Heart left ventricle (tissue), 16 donors: ENCODE measurements around the gene NECTIN2. TPM values are rescaled to one million over a fixed set of nuclear protein-coding genes. Genes with fewer than 3 reads are reported as not detected.

ENCODE experiments used
- ATAC-seq, 4 donors: fragments of 200-7000 bp; cut with Tn5 transposase; one replicate each; pipeline ENCODE4 v1.9.1; 2020 to 2022; ENCODE audit warnings: moderate library complexity in 4 of 4, mild to moderate bottlenecking in 3 of 4, moderate number of reproducible peaks in 1 of 4
- DNase-seq, 5 donors: peaks; one replicate each; pipeline ENCODE4 v3.0.0-alpha.2; 2020
- H3K27ac ChIP-seq, 12 donors: fragments of 200-600 bp; sonication (generic) in 4 of 12; one replicate each; pipeline versions ENCODE4 v1.5.0 to v1.8.0; 2016 to 2022; ENCODE audit warnings: mild to moderate bottlenecking in 2 of 12
- H3K27me3 ChIP-seq, 9 donors: fragments of 200-600 bp; sonication (generic) in 2 of 9; one replicate each; pipeline versions ENCODE4 v1.5.1 to v1.8.0; 2016 to 2022; ENCODE audit warnings: mild to moderate bottlenecking in 3 of 9
- H3K36me3 ChIP-seq, 9 donors: fragments of 200-600 bp; sonication (generic) in 2 of 9; one replicate each; pipeline versions ENCODE4 v1.5.0 to v1.8.0; 2018 to 2022; ENCODE audit warnings: mild to moderate bottlenecking in 2 of 9
- H3K4me1 ChIP-seq, 12 donors: fragments of 200-600 bp; sonication (generic) in 4 of 12; one replicate each; pipeline versions ENCODE4 v1.5.0 to v1.8.0; 2016 to 2022; ENCODE audit warnings: mild to moderate bottlenecking in 3 of 12
- H3K4me3 ChIP-seq, 12 donors: fragments of 200-600 bp; sonication (generic) in 4 of 12; one replicate each; pipeline versions ENCODE4 v1.5.0 to v1.8.0; 2017 to 2022; ENCODE audit warnings: mild to moderate bottlenecking in 9 of 12, moderate library complexity in 4 of 12
- H3K9me3 ChIP-seq, 12 donors: fragments of 200-600 bp; sonication (generic) in 4 of 12; one replicate each; pipeline versions ENCODE4 v1.5.0 to v1.8.0; 2016 to 2022; ENCODE audit warnings: mild to moderate bottlenecking in 1 of 12
- CTCF ChIP-seq, 12 donors: fragments of 200-600 bp; sonication (generic) in 4 of 12; IDR thresholded peaks; one replicate each; pipeline versions ENCODE4 v1.5.0 to v1.8.0; 2018 to 2022; ENCODE audit warnings: antibody characterized with exemption in 12 of 12, mild to moderate bottlenecking in 5 of 12
- POLR2A ChIP-seq, 2 donors: fragments of 450-650 bp; IDR thresholded peaks; one replicate each; pipeline ENCODE4 v1.6.1; 2017; ENCODE audit warnings: antibody characterized with exemption in 2 of 2, mild to moderate bottlenecking in 2 of 2, moderate library complexity in 2 of 2
- WGBS, 4 donors: extraction: QIAGEN DNeasy Blood & Tissue Kit in 2 of 4; methylation state at CpG; one replicate each; pipeline versions ENCODE4 v1.1.5 to v1.1.7; 2013 to 2018; 5-methylcytosine and 5-hydroxymethylcytosine counted together
- intact Hi-C, 10 donors: fragments of 100-400 bp; cut with DNase I; formaldehyde crosslinking; loops; one replicate each; pipeline versions ENCODE4 v1.11.1 to v1.14.2; 2022
- polyA plus RNA-seq, 2 donors: library from polyadenylated mRNA; stranded (reverse); fragments of 200-250 nt; gene quantifications; one replicate each; pipeline ENCODE4 v1.2.3, GENCODE V29; 2013
- total RNA-seq, 9 donors: library from RNA; depleted of rRNA in 2 of 9; stranded (reverse); fragments of >200 nt in 2 of 9; fragmentation: NEBNext Ultra II Directional in 3 of 9; extraction: Animal tissue kit (Norgen Biotek cat#: 25700) in 3 of 9; gene quantifications; one replicate each; pipeline versions ENCODE4 v1.1.0 to v1.2.4, GENCODE V29; 2016 to 2023
- donor health status: ischemic (EF 13 %, LVEDD 7.1; RV severe dilation, severe dysfunction).
- donor health status: healthy with polysubstance abuse.
- donor health status: DM: no; HTN: yes; CAD: no.
- donor health status: DM: no; HTN: no; CAD: no.
- donor health status: ischemic (EF 25% LVEDD 6.9; RV normal size, moderate dysfunction).
- donor health status: ischemic (EF 25% LVEDD 5.7; RV mildly dilated, moderate dysfunction).
- donor health status: healthy.
- donor health status: DM: yes; HTN: yes; CAD: no.
- donor health status: ischemic (EF 35%, LVEDD 5.7; RV mildly dilated, moderate dysfunction).
- donor health status: nonischemic (EF 11% LVEDD 7.7; RV severe dilation, severe dysfunction).
- donor health status: DM: yes; HTN: yes; CAD: no.
- donor health status: PGD.
- donor health status: ischemic (EF 29% LVEDD 5.4; RV normal size, mild dysfunction).
- donor health status: nonischemic (EF 23%, LVEDD 6.1; RV moderate dilation, normal function).

The NECTIN2 gene
- total and polyA plus RNA-seq, 11 donors = 37.0 to 99.6 (median 57.6) TPM

- Histone ChIP-seq H3K4me3 (no peak overlapping the region), H3K27me3 (peaks cover 0 to 8% (median 0%) of the 10 kb centered on the region in 9 donors), H3K36me3 (peaks cover 0 to 49% (median 27%) of the 10 kb centered on the region in 9 donors), H3K9me3 (no peaks in the 10 kb centered on the region), H3K4me1 (peaks cover 0 to 40% (median 18%) of the 10 kb centered on the region in 12 donors), H3K27ac (no peak overlapping the region)
- 77 to 87% (median 84%) methylated on average over 35 to 38 of the region's 38 CpGs for WGBS, 4 donors
- ATAC-seq (no peak), DNase-seq (no peak)
- TF ChIP-seq POLR2A (IDR thresholded peaks at IDR 0.05) = no peak
- no peak for TF ChIP-seq CTCF (IDR thresholded peaks at IDR 0.05)
- intact Hi-C loops = no loop called here
Measured at GRCh38 chr19:44813070-44813840, 32.8 kb upstream of the NECTIN2 start.

- intact Hi-C loops = no loop called here
- no peak for TF ChIP-seq CTCF (IDR thresholded peaks at IDR 0.05)
- no peak for TF ChIP-seq POLR2A (IDR thresholded peaks at IDR 0.05)
- H3K27me3 ChIP-seq = peaks cover 0 to 6% (median 0%) of the 10 kb centered on the region in 9 donors
- peaks cover 0 to 36% (median 13%) of the 10 kb centered on the region in 12 donors for H3K4me1 ChIP-seq
- H3K27ac ChIP-seq = no peak overlapping the region
- ATAC-seq (no peak), DNase-seq (no peak)
- H3K4me3 ChIP-seq = no peak overlapping the region
- H3K36me3 ChIP-seq = peaks cover 0 to 54% (median 27%) of the 10 kb centered on the region in 9 donors
- H3K9me3 ChIP-seq = no peaks in the 10 kb centered on the region
- WGBS, 4 donors = 88 to 91% (median 90%) methylated on average over 14 to 16 of the region's 16 CpGs
Measured at GRCh38 chr19:44813841-44814470, 32.1 kb upstream of the NECTIN2 start.

- no peak overlapping the region for H3K27ac ChIP-seq
- intact Hi-C loops = no loop called here
- no peaks in the 10 kb centered on the region for H3K27me3 ChIP-seq
- ATAC-seq (no peak), DNase-seq (no peak)
- H3K9me3 ChIP-seq = no peaks in the 10 kb centered on the region
- 85 to 94% (median 90%) methylated on average over 17 of the region's 17 CpGs for WGBS, 4 donors
- H3K36me3 ChIP-seq = peaks cover 0 to 59% (median 27%) of the 10 kb centered on the region in 9 donors
- TF ChIP-seq POLR2A (IDR thresholded peaks at IDR 0.05) (no peak), CTCF (IDR thresholded peaks at IDR 0.05) (no peak)
- no peak overlapping the region for H3K4me3 ChIP-seq
- H3K4me1 ChIP-seq = peaks cover 0 to 30% (median 8%) of the 10 kb centered on the region in 12 donors
Measured at GRCh38 chr19:44814517-44814916, 31.6 kb upstream of the NECTIN2 start.

DNA sequence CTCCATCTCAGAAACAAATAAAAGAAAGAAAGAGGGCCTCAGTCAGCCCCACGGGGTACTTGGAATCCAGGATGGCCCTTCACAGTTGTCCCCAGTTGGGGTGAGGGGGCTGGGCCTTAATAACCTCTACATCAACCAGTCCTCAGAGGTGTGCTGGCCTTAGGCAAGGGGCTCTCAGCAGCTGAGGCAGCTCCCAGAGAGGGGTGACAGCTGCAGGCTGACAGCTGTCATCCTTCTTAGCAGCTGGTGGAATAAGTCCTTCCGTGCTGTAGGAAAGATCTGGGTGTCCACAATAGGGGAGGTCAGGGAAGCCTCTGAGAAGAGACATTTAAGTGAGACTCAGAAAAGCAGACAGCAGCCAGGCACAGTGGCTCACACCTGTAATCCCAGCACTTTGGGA lies 29.8 kb upstream of the NECTIN2 start:
- no peaks in the 10 kb centered on the region for H3K27me3 ChIP-seq
- H3K36me3 ChIP-seq = peaks cover 0 to 58% (median 25%) of the 10 kb centered on the region in 9 donors
- WGBS, 4 donors = 60 to 85% (median 71%) methylated on average over 2 of the region's 2 CpGs
- peaks cover 0 to 25% (median 7%) of the 10 kb centered on the region in 12 donors for H3K4me1 ChIP-seq
- TF ChIP-seq POLR2A (IDR thresholded peaks at IDR 0.05) (no peak), CTCF (IDR thresholded peaks at IDR 0.05) (no peak)
- no peak for DNase-seq
- ATAC-seq = no peak
- H3K4me3 ChIP-seq = no peak overlapping the region
- no peak overlapping the region for H3K27ac ChIP-seq
- H3K9me3 ChIP-seq = no peaks in the 10 kb centered on the region
- intact Hi-C loops = no loop called here
